Spleen (tissue), 11 donors: ENCODE measurements around the gene DRICH1. TPM values are rescaled to one million over a fixed set of nuclear protein-coding genes. Genes with fewer than 3 reads are reported as not detected.
"Not testable (repeated sequence)": the region's sequence is repeated elsewhere in the genome, so short reads cannot be mapped to it uniquely, and the experiment has no call there.

Source experiments
- DNase-seq: peaks from one replicate; pipeline ENCODE4 v3.0.0-alpha.2; 2020
- H3K27ac ChIP-seq, 8 donors: fragments of 200-600 bp; sonication (generic) in 7 of 8; 1 replicate in 4 of 8; 2 replicates in 4 of 8; pipeline versions ENCODE4 v1.5.0 to v1.8.0; 2016 to 2021; ENCODE audit warnings: inconsistent platforms in 4 of 8, mild to moderate bottlenecking in 4 of 8, moderate library complexity in 1 of 8
- H3K27me3 ChIP-seq, 7 donors: fragments of 200-600 bp; sonication (generic) in 6 of 7; replicated peaks in 1 of 7; 1 replicate in 4 of 7; 2 replicates in 3 of 7; pipeline versions ENCODE4 v1.5.0 to v1.8.0; 2016 to 2021; ENCODE audit warnings: inconsistent platforms in 3 of 7, mild to moderate bottlenecking in 1 of 7
- H3K36me3 ChIP-seq, 6 donors: fragments of 200-600 bp; sonication (generic) in 5 of 6; 1 replicate in 4 of 6; 2 replicates in 2 of 6; pipeline versions ENCODE4 v1.5.0 to v1.8.0; 2016 to 2021; ENCODE audit warnings: inconsistent platforms in 2 of 6
- H3K4me1 ChIP-seq, 6 donors: fragments of 200-600 bp; sonication (generic) in 5 of 6; 1 replicate in 3 of 6; 2 replicates in 3 of 6; pipeline versions ENCODE4 v1.5.0 to v1.8.0; 2016 to 2021; ENCODE audit warnings: inconsistent platforms in 3 of 6
- H3K4me3 ChIP-seq, 8 donors: fragments of 200-600 bp; sonication (generic) in 7 of 8; 1 replicate in 4 of 8; 2 replicates in 4 of 8; pipeline versions ENCODE4 v1.5.0 to v1.8.0; 2016 to 2021; ENCODE audit warnings: inconsistent platforms in 4 of 8, mild to moderate bottlenecking in 4 of 8, moderate library complexity in 2 of 8
- H3K9me3 ChIP-seq, 8 donors: fragments of 200-600 bp; sonication (generic) in 7 of 8; 1 replicate in 4 of 8; 2 replicates in 4 of 8; pipeline versions ENCODE4 v1.5.0 to v1.8.0; 2016 to 2021; ENCODE audit warnings: inconsistent platforms in 4 of 8
- POLR2A ChIP-seq, 3 donors: fragments of 450-650 bp; IDR thresholded peaks; one replicate each; pipeline ENCODE4 v1.5.1; 2017; ENCODE audit warnings: antibody characterized with exemption in 3 of 3, mild to moderate bottlenecking in 1 of 3
- POLR2AphosphoS5 ChIP-seq, 3 donors: sonication (generic); formaldehyde crosslinking; IDR thresholded peaks; one replicate each; pipeline ENCODE4 v1.5.1; 2017; ENCODE audit warnings: antibody characterized with exemption in 3 of 3
- WGBS, 5 donors: extraction: QIAGEN DNeasy Blood & Tissue Kit in 3 of 5; methylation state at CpG; one replicate each; pipeline versions ENCODE4 v1.1.5 to v1.1.7; 2013 to 2018; 5-methylcytosine and 5-hydroxymethylcytosine counted together
- intact Hi-C: fragments of 100-400 bp; cut with DNase I; formaldehyde crosslinking; loops from one replicate; pipeline ENCODE4 v1.15.0; 2023; ENCODE audit warnings: low total_unique reads
- polyA plus RNA-seq, 3 donors: library from polyadenylated mRNA; stranded (reverse); fragments of 200-250 nt; gene quantifications; one replicate each; pipeline ENCODE4 v1.2.1, GENCODE V29; 2013
- total RNA-seq, 7 donors: library from RNA; depleted of rRNA in 3 of 7; stranded (reverse); fragments of >200 nt in 3 of 7; fragmentation: NEBNext Ultra II Directional in 4 of 7; extraction: Animal tissue kit (Norgen Biotek cat#: 25700) in 4 of 7; gene quantifications; one replicate each; pipeline versions ENCODE4 v1.1.0 to v1.2.1, GENCODE V29; 2016 to 2021
- TF ChIP-seq, protein P1 (sequence below), 11 experiments: fragments of 200-600 bp in 7 of 11; fragments of 450-650 bp in 4 of 11; sonication (generic) in 4 of 11; IDR thresholded peaks in 8 of 11; conservative IDR thresholded peaks in 3 of 11; 1 replicate in 7 of 11; 2 replicates in 4 of 11; pipeline versions ENCODE4 v1.4.0 to v1.8.0; 2016 to 2021; ENCODE audit warnings: antibody characterized with exemption in 11 of 11, inconsistent platforms in 4 of 11, mild to moderate bottlenecking in 1 of 11
- donor health status: healthy with polysubstance abuse.
- donor health status: DM: no; HTN: no; CAD: no; lungs with moderate emphysema.
- donor health status: DM: no; HTN: no; CAD: no.
- donor health status: Bipolar disorder and iron deficiency.
- donor health status: healthy.
- donor health status: DM: no; HTN: no; CAD: no.
- donor health status: DM: yes; HTN: yes; CAD: no.

Gene DRICH1
- total and polyA plus RNA-seq, 10 donors, result 0.29 to 2.5 (median 1.9) TPM; not detected in 3

DNA sequence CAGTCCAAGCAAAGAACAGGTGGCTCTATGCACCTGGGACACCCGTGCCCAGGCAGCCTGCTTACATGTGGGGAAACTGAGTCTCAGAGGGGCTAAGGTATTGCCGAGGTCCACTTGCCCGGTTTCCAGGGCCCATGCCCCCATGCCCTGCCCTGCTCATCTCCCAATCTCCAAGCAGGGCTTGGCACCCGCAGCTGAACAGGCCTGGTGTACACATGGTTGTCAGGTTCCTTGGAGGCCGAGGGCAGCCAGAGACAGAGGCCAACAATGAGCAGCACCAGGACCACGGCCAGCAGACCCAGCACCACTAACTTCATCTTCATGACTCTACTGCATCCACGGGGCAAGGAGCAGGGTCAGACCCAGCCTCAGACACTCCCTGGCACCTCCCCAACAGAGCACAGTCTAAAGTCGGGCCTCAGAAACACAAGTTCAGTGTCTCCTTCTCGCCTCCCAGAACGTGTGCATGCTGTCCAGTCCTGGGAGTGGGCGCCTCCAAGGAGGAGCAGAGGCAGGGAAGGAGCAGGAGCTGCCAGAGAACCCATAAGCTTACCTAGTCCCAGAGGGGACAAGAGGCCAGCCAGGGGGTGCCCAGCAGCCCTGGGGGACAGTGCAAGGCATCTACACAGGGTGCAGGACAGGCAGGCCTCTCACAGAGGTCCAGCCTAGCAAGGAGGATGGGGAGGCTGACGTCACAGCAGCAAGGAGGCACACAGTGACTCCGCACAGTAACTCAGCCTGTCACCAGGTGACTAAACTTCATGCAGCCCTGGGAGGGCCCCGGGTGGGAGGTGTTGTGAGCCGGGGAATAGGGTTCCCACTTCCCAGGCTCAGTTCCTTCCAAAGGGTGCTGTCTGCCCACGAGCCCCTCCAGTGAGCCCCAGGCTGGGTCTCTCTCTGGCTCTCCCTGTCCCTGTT is 38.5 kb upstream of the DRICH1 start:
- intact Hi-C loops, result no loop called here
- TF ChIP-seq POLR2A (IDR thresholded peaks at IDR 0.05), result no peak
- TF ChIP-seq, protein P1, sequence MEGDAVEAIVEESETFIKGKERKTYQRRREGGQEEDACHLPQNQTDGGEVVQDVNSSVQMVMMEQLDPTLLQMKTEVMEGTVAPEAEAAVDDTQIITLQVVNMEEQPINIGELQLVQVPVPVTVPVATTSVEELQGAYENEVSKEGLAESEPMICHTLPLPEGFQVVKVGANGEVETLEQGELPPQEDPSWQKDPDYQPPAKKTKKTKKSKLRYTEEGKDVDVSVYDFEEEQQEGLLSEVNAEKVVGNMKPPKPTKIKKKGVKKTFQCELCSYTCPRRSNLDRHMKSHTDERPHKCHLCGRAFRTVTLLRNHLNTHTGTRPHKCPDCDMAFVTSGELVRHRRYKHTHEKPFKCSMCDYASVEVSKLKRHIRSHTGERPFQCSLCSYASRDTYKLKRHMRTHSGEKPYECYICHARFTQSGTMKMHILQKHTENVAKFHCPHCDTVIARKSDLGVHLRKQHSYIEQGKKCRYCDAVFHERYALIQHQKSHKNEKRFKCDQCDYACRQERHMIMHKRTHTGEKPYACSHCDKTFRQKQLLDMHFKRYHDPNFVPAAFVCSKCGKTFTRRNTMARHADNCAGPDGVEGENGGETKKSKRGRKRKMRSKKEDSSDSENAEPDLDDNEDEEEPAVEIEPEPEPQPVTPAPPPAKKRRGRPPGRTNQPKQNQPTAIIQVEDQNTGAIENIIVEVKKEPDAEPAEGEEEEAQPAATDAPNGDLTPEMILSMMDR (IDR thresholded peaks at IDR 0.05 in 8 of 11, conservative IDR thresholded peaks at IDR 0.05 in 3 of 11), result no peak
- TF ChIP-seq POLR2AphosphoS5 (IDR thresholded peaks at IDR 0.05), result no peak
- H3K9me3 ChIP-seq, result no peaks in the 10 kb centered on the region
- WGBS, 5 donors, result 89 to 96% (median 91%) methylated on average over 9 to 16 of the region's 16 CpGs
- peak overlapping the region in 1 of 8 donors; percentile 2 for H3K27ac ChIP-seq
- peaks cover 0 to 35% (median 0%) of the 10 kb centered on the region in 6 donors for H3K36me3 ChIP-seq
- peaks cover 0 to 19% (median 6%) of the 10 kb centered on the region in 6 donors for H3K4me1 ChIP-seq
- H3K4me3 ChIP-seq, result no peak overlapping the region
- no peaks in the 10 kb centered on the region for H3K27me3 ChIP-seq
- peak; percentile 64 for DNase-seq

DNA sequence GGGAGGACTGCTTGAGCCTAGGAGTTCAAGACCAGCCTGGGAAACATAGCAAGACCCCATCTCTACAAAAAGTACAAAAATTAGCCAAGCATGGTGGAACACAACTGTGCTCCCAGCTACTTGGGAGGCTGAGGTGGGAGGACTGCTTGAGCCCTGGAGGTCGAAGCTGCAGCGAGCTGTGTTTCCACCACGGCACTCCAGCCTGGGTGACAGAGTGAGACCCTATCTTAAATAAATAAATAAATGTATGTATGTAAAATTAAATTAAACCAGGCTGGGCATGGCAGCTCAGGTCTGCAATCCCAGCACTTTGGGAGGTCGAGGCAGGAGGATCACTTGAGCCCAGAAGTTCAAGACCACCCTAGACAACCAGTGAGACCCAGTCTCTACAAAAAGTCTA is 28.3 kb upstream of the DRICH1 start:
- H3K9me3 ChIP-seq, H3K27ac ChIP-seq, H3K4me3 ChIP-seq, H3K27me3 ChIP-seq, intact Hi-C loops, H3K4me1 ChIP-seq: not testable (repeated sequence)
- H3K36me3 ChIP-seq, result peaks cover 0 to 84% (median 23%) of the 10 kb centered on the region in 6 donors
- 92 to 100% (median 96%) methylated on average over 4 of the region's 4 CpGs for WGBS, 5 donors
- DNase-seq, result peak; percentile 23

DNA sequence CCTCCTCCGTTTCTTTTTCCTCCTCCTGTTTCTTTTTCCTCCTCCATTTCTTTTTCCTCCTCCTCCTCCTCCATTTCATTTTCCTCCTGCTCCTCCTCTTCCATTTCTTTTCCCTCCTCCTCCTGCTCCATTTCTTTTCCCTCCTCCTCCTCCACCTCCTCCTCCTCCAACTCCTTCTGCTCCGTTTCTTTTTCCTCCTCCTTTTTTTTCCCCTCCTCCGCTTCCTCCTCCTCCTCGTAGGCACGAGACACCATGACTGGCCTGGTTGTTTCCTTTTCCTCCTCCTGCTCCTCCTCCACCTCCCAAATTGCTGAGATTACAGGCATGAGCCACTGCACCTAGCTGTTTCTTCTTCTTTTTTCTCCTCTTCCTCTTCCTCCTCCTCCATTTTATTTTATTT is 25.6 kb upstream of the DRICH1 start:
- Histone ChIP-seq H3K4me1 (no peaks in the 10 kb centered on the region), H3K36me3 (peaks cover 0 to 100% (median 21%) of the 10 kb centered on the region in 6 donors), H3K27me3 (no peaks in the 10 kb centered on the region), H3K27ac (no peak overlapping the region), H3K9me3 (no peaks in the 10 kb centered on the region), H3K4me3 (no peak overlapping the region)
- TF ChIP-seq, protein P1 (IDR thresholded peaks at IDR 0.05 in 8 of 11, conservative IDR thresholded peaks at IDR 0.05 in 3 of 11), result no peak
- TF ChIP-seq POLR2AphosphoS5 (IDR thresholded peaks at IDR 0.05), result no peak
- TF ChIP-seq POLR2A (IDR thresholded peaks at IDR 0.05), result no peak
- DNase-seq, result no peak
- 47 to 72% (median 58%) methylated on average over 5 of the region's 5 CpGs for WGBS, 5 donors
- intact Hi-C loops, result no loop called here

DNA sequence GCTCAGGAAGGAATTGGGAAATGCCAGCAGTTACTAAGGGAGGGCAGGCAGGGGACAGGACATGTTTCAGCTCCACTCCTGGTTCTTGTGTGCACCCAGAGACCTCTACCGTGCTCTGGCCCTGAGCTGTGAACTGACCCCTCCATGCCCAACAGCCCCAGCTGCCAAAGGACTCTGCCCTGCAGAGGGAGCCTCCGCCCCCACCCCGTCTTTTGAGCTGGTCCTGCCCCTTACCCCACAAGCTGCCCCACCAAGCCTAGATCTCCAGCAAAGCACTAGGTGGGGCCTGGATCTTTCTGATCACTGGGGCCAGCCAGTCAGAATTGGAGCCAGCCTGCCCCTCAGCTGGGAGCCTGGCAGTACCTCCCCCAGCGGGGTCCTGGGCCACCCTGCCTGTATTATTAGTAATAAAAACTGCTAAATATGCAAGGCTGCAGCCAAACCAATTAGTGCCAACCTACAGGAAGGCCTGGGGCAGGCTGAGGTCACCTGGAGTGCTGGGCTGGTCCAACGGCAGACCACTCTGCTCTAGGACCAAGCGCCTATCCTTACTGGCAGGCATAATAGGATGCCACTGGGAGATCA is 23.9 kb upstream of the DRICH1 start:
- no peak overlapping the region for H3K4me3 ChIP-seq
- 85 to 98% (median 91%) methylated on average over 6 of the region's 6 CpGs for WGBS, 5 donors
- intact Hi-C loops, result no loop called here
- TF ChIP-seq POLR2AphosphoS5 (IDR thresholded peaks at IDR 0.05), result no peak
- no peak for TF ChIP-seq POLR2A (IDR thresholded peaks at IDR 0.05)
- TF ChIP-seq, protein P1 (IDR thresholded peaks at IDR 0.05 in 8 of 11, conservative IDR thresholded peaks at IDR 0.05 in 3 of 11), result no peak
- peak; percentile 48 for DNase-seq
- H3K9me3 ChIP-seq, result no peaks in the 10 kb centered on the region
- peaks cover 0 to 100% (median 20%) of the 10 kb centered on the region in 6 donors for H3K36me3 ChIP-seq
- no peak overlapping the region for H3K27ac ChIP-seq
- no peaks in the 10 kb centered on the region for H3K4me1 ChIP-seq
- no peaks in the 10 kb centered on the region for H3K27me3 ChIP-seq
